C4-2B (cell line): Measurements from ENCODE around the gene GPR25.

Experiments
- CTCF ChIP-seq: fragments of 450-650 bp; conservative IDR thresholded peaks from 2 replicates; pipeline ENCODE4 v1.5.1; 2017; ENCODE audit warnings: mild to moderate bottlenecking
- ZFX ChIP-seq: fragments of 450-650 bp; IDR thresholded peaks from 2 replicates; pipeline ENCODE4 v1.6.1; 2017

- TF ChIP-seq ZFX (no peak), CTCF (no peak)
These were observed 23.9 kb downstream of the GPR25 start for GRCh38 chr1:200896531-200897196.
